Hepatocyte (in vitro differentiated cells): Measurements from ENCODE around the gene PLEKHA5.

ENCODE experiments used
- EZH2 ChIP-seq: fragments of 200-600 bp; sonication (generic); IDR thresholded peaks from 2 replicates; pipeline ENCODE4 v1.6.1; 2016; ENCODE audit warnings: antibody characterized with exemption, mild to moderate bottlenecking, borderline replicate concordance
- TF ChIP-seq, protein P1 (sequence below): fragments of 200-600 bp; sonication (generic); IDR thresholded peaks from 2 replicates; pipeline ENCODE4 v1.5.1; 2016; ENCODE audit warnings: antibody characterized with exemption, mild to moderate bottlenecking; ENCODE audit not compliant: poor library complexity

- TF ChIP-seq, protein P1, sequence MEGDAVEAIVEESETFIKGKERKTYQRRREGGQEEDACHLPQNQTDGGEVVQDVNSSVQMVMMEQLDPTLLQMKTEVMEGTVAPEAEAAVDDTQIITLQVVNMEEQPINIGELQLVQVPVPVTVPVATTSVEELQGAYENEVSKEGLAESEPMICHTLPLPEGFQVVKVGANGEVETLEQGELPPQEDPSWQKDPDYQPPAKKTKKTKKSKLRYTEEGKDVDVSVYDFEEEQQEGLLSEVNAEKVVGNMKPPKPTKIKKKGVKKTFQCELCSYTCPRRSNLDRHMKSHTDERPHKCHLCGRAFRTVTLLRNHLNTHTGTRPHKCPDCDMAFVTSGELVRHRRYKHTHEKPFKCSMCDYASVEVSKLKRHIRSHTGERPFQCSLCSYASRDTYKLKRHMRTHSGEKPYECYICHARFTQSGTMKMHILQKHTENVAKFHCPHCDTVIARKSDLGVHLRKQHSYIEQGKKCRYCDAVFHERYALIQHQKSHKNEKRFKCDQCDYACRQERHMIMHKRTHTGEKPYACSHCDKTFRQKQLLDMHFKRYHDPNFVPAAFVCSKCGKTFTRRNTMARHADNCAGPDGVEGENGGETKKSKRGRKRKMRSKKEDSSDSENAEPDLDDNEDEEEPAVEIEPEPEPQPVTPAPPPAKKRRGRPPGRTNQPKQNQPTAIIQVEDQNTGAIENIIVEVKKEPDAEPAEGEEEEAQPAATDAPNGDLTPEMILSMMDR = no peak
- TF ChIP-seq EZH2 = no peak
Measured at GRCh38 chr12:19397534-19397933, 268.0 kb downstream of the PLEKHA5 start.
